ENCODE data around the gene USP36. TPM values are rescaled to one million over a fixed set of nuclear protein-coding genes. Genes with fewer than 3 reads are reported as not detected.

Gene USP36
- total and polyA plus RNA-seq, 12 donors = 10.0 to 28.8 (median 24.8) TPM

GRCh38 chr17:78797213-78797612 is 43.4 kb downstream of the USP36 start:
- Histone ChIP-seq H3K27me3 (no peaks in the 10 kb centered on the region), H3K27ac (peak overlapping the region in 2 of 10 donors; percentile 51 to 70), H3K4me1 (peaks cover 3 to 42% (median 19%) of the 10 kb centered on the region in 9 donors), H3K36me3 (peaks cover 0 to 90% (median 37%) of the 10 kb centered on the region in 9 donors), H3K4me3 (no peak overlapping the region), H3K9me3 (no peaks in the 10 kb centered on the region)
- intact Hi-C loops (cut with DNase I) = loop anchor here in 8 of 10 donors (2.0 to 10.0 kb wide), 5 partner anchors 30 to 302 kb away; no protein-coding TSS in a partner anchor
- no peak for ATAC-seq
- no peak for DNase-seq
- 89 to 92% methylated on average over 11 of the region's 11 CpGs for WGBS, 2 donors
- no peak for TF ChIP-seq CTCF (IDR thresholded peaks at IDR 0.05)

- DNase-seq = no peak
- 70 to 71% methylated on average over 11 of the region's 11 CpGs for WGBS, 2 donors
- Histone ChIP-seq H3K4me3 (no peak overlapping the region), H3K27ac (peak overlapping the region in 5 of 10 donors; percentile 18 to 70 (median 33)), H3K27me3 (no peaks in the 10 kb centered on the region), H3K4me1 (peaks cover 3 to 49% (median 24%) of the 10 kb centered on the region in 9 donors), H3K36me3 (peaks cover 0 to 85% (median 34%) of the 10 kb centered on the region in 9 donors), H3K9me3 (no peaks in the 10 kb centered on the region)
- no peak for ATAC-seq
- no peak for TF ChIP-seq CTCF (IDR thresholded peaks at IDR 0.05)
- intact Hi-C loops (cut with DNase I) = loop anchor here in 8 of 10 donors (2.0 to 10.0 kb wide), 5 partner anchors 30 to 302 kb away; no protein-coding TSS in a partner anchor
Observed at GRCh38 chr17:78796517-78796900, 44.1 kb downstream of the USP36 start.

- TF ChIP-seq CTCF (IDR thresholded peaks at IDR 0.05) = no peak
- intact Hi-C loops (cut with DNase I) = loop anchor here in 8 of 10 donors (2.0 to 10.0 kb wide), 5 partner anchors 29 to 301 kb away; no protein-coding TSS in a partner anchor
- peak overlapping the region in 5 of 10 donors; percentile 18 to 70 (median 41) for H3K27ac ChIP-seq
- H3K27me3 ChIP-seq = no peaks in the 10 kb centered on the region
- peaks cover 0 to 80% (median 32%) of the 10 kb centered on the region in 9 donors for H3K36me3 ChIP-seq
- H3K9me3 ChIP-seq = no peaks in the 10 kb centered on the region
- no peak for DNase-seq
- ATAC-seq = peak in 5 of 8 donors; percentile 34 to 86 (median 41)
- peaks cover 3 to 54% (median 29%) of the 10 kb centered on the region in 9 donors for H3K4me1 ChIP-seq
- no peak overlapping the region for H3K4me3 ChIP-seq
- WGBS, 2 donors = 38 to 61% methylated on average over 14 of the region's 14 CpGs
Observed at GRCh38 chr17:78795861-78796516, 44.6 kb downstream of the USP36 start.

- DNase-seq (no peak), ATAC-seq (no peak)
- intact Hi-C loops (cut with DNase I) = loop anchor here in 8 of 10 donors (5.0 to 10.0 kb wide), 4 partner anchors 78 to 300 kb away; no protein-coding TSS in a partner anchor
- Histone ChIP-seq H3K4me3 (no peak overlapping the region), H3K4me1 (peaks cover 3 to 64% (median 37%) of the 10 kb centered on the region in 9 donors), H3K27me3 (no peaks in the 10 kb centered on the region), H3K36me3 (peaks cover 0 to 71% (median 32%) of the 10 kb centered on the region in 9 donors), H3K27ac (peak overlapping the region in 1 of 10 donors; percentile 70), H3K9me3 (no peaks in the 10 kb centered on the region)
- WGBS, 2 donors = 96 to 98% methylated on average over 22 of the region's 22 CpGs
- TF ChIP-seq CTCF (IDR thresholded peaks at IDR 0.05) = no peak
Observed at GRCh38 chr17:78794864-78795640, 45.6 kb downstream of the USP36 start.

All from heart right ventricle (tissue), 16 donors.